Vagina (tissue), 2 donors: ENCODE data around the gene BARX2.
"Not testable (repeated sequence)": the region's sequence is repeated elsewhere in the genome, so short reads cannot be mapped to it uniquely, and the experiment has no call there.

Experiments
- CTCF ChIP-seq, 3 experiments: fragments of 450-650 bp in 2 of 3; fragments of 200-600 bp in 1 of 3; sonication (generic) in 1 of 3; IDR thresholded peaks; one replicate each; pipeline ENCODE4 v1.5.1; 2017 to 2019; ENCODE audit warnings: antibody characterized with exemption in 3 of 3, mild to moderate bottlenecking in 2 of 3, moderate library complexity in 2 of 3
- POLR2A ChIP-seq, 2 donors: fragments of 450-650 bp; IDR thresholded peaks; one replicate each; pipeline ENCODE4 v1.6.1; 2017; ENCODE audit warnings: antibody characterized with exemption in 2 of 2, mild to moderate bottlenecking in 2 of 2, moderate library complexity in 2 of 2
- POLR2AphosphoS5 ChIP-seq, 2 donors: sonication (generic); formaldehyde crosslinking; IDR thresholded peaks; one replicate each; pipeline ENCODE4 v1.9.0; 2017; ENCODE audit warnings: antibody characterized with exemption in 2 of 2, mild to moderate bottlenecking in 2 of 2, low read depth in 1 of 2; ENCODE audit not compliant: insufficient read depth in 1 of 2

- not testable (repeated sequence) for TF ChIP-seq CTCF (IDR thresholded peaks at IDR 0.05); POLR2A (IDR thresholded peaks at IDR 0.05); POLR2AphosphoS5 (IDR thresholded peaks at IDR 0.05; ENCODE audit: insufficient read depth in 1 of 2, low read depth in 1 of 2)
These were observed 31.2 kb upstream of the BARX2 start for GRCh38 chr11:129344301-129344940.
